K562 (cell line): ENCODE results near the gene CDH19. TPM values are rescaled to one million over a fixed set of nuclear protein-coding genes. Genes with fewer than 3 reads are reported as not detected.

Experiments
- ATAC-seq: fragments of 200-7000 bp; cut with Tn5 transposase; 3 replicates; pipeline ENCODE4 v1.9.1; 2020; ENCODE audit warnings: moderate library complexity
- BruUV-seq: library from RNA; stranded (reverse); fragments of 400-500 nt; replicated peaks from 2 replicates; lab custom pipeline; 2021; lab: Mats Ljungman, UMichigan
- CTCF ChIA-PET: fragments of 300-600 bp; formaldehyde crosslinking; extraction: SDS; loops from one replicate; lab custom pipeline; 2021; ENCODE audit warnings: low intra/inter-chr PET ratio; lab: Yijun Ruan, JAX
- POLR2A ChIA-PET: fragments of 300-600, 350-650 bp; sonication (Branson Sonifier 250); formaldehyde crosslinking; extraction: SDS; loops from one replicate; lab custom pipeline; 2021; ENCODE audit warnings: antibody characterized with exemption, inconsistent platforms; lab: Yijun Ruan, JAX
- DNase-seq, 4 experiments: peaks; one replicate each; pipeline versions ENCODE4 v3.0.0 to v3.0.0-alpha.2; 2011 to 2018; ENCODE audit warnings: low spot score in 3 of 4, mixed read lengths in 3 of 4; ENCODE audit errors: extremely low read depth in 1 of 4
- FAIRE-seq: peaks from 2 replicates; lab custom pipeline; 2011; peaks lifted over from hg19 to GRCh38; lab: Jason Lieb, UNC
- H2AFZ ChIP-seq: 2 replicates; pipeline ENCODE4 v1.6.0; 2011; ENCODE audit warnings: low read depth, low read length, control low read depth, inconsistent platforms
- H3K27ac ChIP-seq: fragments of 200-600 bp; 3 replicates; pipeline ENCODE4 v1.8.0; 2011; ENCODE audit warnings: low read depth, mild to moderate bottlenecking, control low read depth, inconsistent platforms, low read length, moderate library complexity, mixed read lengths; ENCODE audit errors: extremely low read depth
- H3K27me3 ChIP-seq, 2 experiments: fragments of 300-600 bp in 1 of 2; 2 replicates in 1 of 2; 3 replicates in 1 of 2; pipeline versions ENCODE4 v1.6.0 to v1.8.0; 2011; ENCODE audit warnings: inconsistent platforms in 2 of 2, low read length in 2 of 2, mild to moderate bottlenecking in 1 of 2, mixed read lengths in 1 of 2, moderate library complexity in 1 of 2; ENCODE audit not compliant: control insufficient read depth in 2 of 2, insufficient read depth in 2 of 2
- H3K36me3 ChIP-seq: fragments of 300-600 bp; 3 replicates; pipeline ENCODE4 v1.8.0; 2011; ENCODE audit warnings: mild to moderate bottlenecking, low read length, inconsistent platforms; ENCODE audit not compliant: control insufficient read depth, insufficient read depth
- H3K4me1 ChIP-seq, 2 experiments: fragments of 200-600 bp in 1 of 2; replicated peaks in 1 of 2; 2 replicates in 1 of 2; 3 replicates in 1 of 2; pipeline versions ENCODE4 v1.5.1 to v1.8.0; 2011; ENCODE audit warnings: inconsistent platforms in 2 of 2, low read length in 2 of 2, mild to moderate bottlenecking in 1 of 2, mixed read lengths in 1 of 2, moderate library complexity in 1 of 2; ENCODE audit not compliant: control insufficient read depth in 2 of 2, insufficient read depth in 2 of 2
- H3K4me2 ChIP-seq: 2 replicates; pipeline ENCODE4 v1.6.1; 2011; ENCODE audit warnings: low read length, control low read depth, inconsistent platforms, mixed read lengths; ENCODE audit not compliant: insufficient read depth
- H3K4me3 ChIP-seq: fragments of 200-600 bp; sonication (generic), shearing (Covaris generic); 2 replicates; pipeline ENCODE4 v1.5.1; 2016; ENCODE audit warnings: control low read depth, inconsistent platforms
- H3K79me2 ChIP-seq: fragments of 200-600 bp; 3 replicates; pipeline ENCODE4 v1.8.0; 2011; ENCODE audit warnings: low read length, inconsistent platforms; ENCODE audit not compliant: control insufficient read depth, insufficient read depth
- H3K9ac ChIP-seq, 2 experiments: 2 replicates each; pipeline versions ENCODE4 v1.6.0 to v1.6.1; 2011; ENCODE audit warnings: low read depth in 2 of 2, low read length in 2 of 2, control low read depth in 1 of 2, inconsistent platforms in 1 of 2, mild to moderate bottlenecking in 1 of 2, mixed read lengths in 1 of 2; ENCODE audit not compliant: insufficient read depth in 1 of 2
- H3K9me1 ChIP-seq: one replicate; pipeline ENCODE4 v1.6.0; 2011; ENCODE audit warnings: inconsistent platforms, mild to moderate bottlenecking, low read length, moderate library complexity; ENCODE audit not compliant: control insufficient read depth, insufficient read depth
- H3K9me3 ChIP-seq: replicated peaks from 2 replicates; pipeline ENCODE4 v1.5.1; 2011; ENCODE audit warnings: low read depth, low read length, inconsistent platforms; ENCODE audit not compliant: control insufficient read depth, insufficient read depth
- H4K20me1 ChIP-seq: replicated peaks from 2 replicates; pipeline ENCODE4 v1.6.1; 2011; ENCODE audit warnings: low read length, inconsistent platforms, mixed read lengths; ENCODE audit not compliant: control insufficient read depth, insufficient read depth
- NFYB ChIP-seq: IDR thresholded peaks from 2 replicates; pipeline ENCODE4 v1.6.1; 2011; ENCODE audit warnings: mild to moderate bottlenecking, moderate library complexity; ENCODE audit not compliant: insufficient read length; ENCODE audit errors: extremely low read depth
- NONO ChIP-seq, 2 experiments: fragments of 200-400 bp in 1 of 2; fragments of 450-650 bp in 1 of 2; formaldehyde crosslinking in 1 of 2; IDR thresholded peaks; 2 replicates each; pipeline ENCODE4 v1.6.1; 2017; ENCODE audit warnings: low read depth in 2 of 2, mild to moderate bottlenecking in 2 of 2, moderate library complexity in 2 of 2, low read length in 1 of 2
- SIRT6 ChIP-seq: IDR thresholded peaks from one replicate; pipeline ENCODE4 v1.6.1; 2012; ENCODE audit warnings: low read depth, mild to moderate bottlenecking, control low read depth, inconsistent platforms, low read length, moderate library complexity
- SRSF3 ChIP-seq: fragments of 200-400 bp; formaldehyde crosslinking; IDR thresholded peaks from 2 replicates; pipeline ENCODE4 v1.6.1; 2016; ENCODE audit warnings: mild to moderate bottlenecking, low read length, moderate library complexity; ENCODE audit not compliant: insufficient read depth
- ZNF24 ChIP-seq: fragments of 450-650 bp; IDR thresholded peaks from 2 replicates; pipeline ENCODE4 v1.6.1; 2016
- ZNF274 ChIP-seq: IDR thresholded peaks from 2 replicates; pipeline ENCODE4 v1.6.1; 2011; ENCODE audit warnings: low read depth, mild to moderate bottlenecking, low read length, moderate library complexity, borderline replicate concordance
- ZNF79 ChIP-seq: fragments of 250-450 bp; sonication (Bioruptor Pico); IDR thresholded peaks from 2 replicates; pipeline ENCODE4 v1.4.0; 2020; ENCODE audit warnings: low read depth, mild to moderate bottlenecking, moderate library complexity
- WGBS: fragments of 100-300 bp; shearing (Covaris generic); methylation state at CpG from one replicate; pipeline ENCODE4 v1.1.6; 2016; ENCODE audit warnings: low coverage, mixed read lengths; ENCODE audit not compliant: insufficient coverage; ENCODE audit errors: missing lambda C conversion rate; 5-methylcytosine and 5-hydroxymethylcytosine counted together
- in situ Hi-C: fragments of 300-500 bp; cut with MboI; formaldehyde crosslinking; loops from 4 replicates; pipeline ENCODE4 v1.15.0; 2018; ENCODE audit warnings: inconsistent platforms, mixed read lengths
- intact Hi-C: fragments of 100-400 bp; cut with micrococcal nuclease; formaldehyde crosslinking; loops from 2 replicates; pipeline ENCODE4 v1.14.2; 2022
- polyA plus RNA-seq, 8 experiments: library from polyadenylated mRNA; depleted of rRNA in 4 of 8; stranded (reverse) in 5 of 8; unstranded in 3 of 8; fragments of >200 nt; fragmentation: Nextera tagmentation in 2 of 8; fragmentation: Illumina TruSeq in 1 of 8; extraction: Ambion mirVana in 2 of 8; extraction: Trizol in 1 of 8; gene quantifications; 2 replicates each; pipeline versions ENCODE4 v1.2.1 to v1.2.3, GENCODE V29; 2011 to 2014; ENCODE audit warnings: inconsistent platforms in 1 of 8, missing spikeins in 1 of 8
- total RNA-seq, 7 experiments: library from RNA; depleted of rRNA in 6 of 7; stranded (reverse); fragments of >200 nt in 6 of 7; fragmentation: Illumina TruSeq in 2 of 7; extraction: Trizol in 2 of 7; gene quantifications; 2 replicates each; pipeline versions ENCODE4 v1.2.1 to v1.2.3, GENCODE V29; 2011 to 2021; ENCODE audit warnings: low replicate concordance in 1 of 7

The CDH19 gene
- total and polyA plus RNA-seq, 9 of the 15 experiments (the other 6 are each of a cell fraction or from before 2014, with no cell fraction given): not detected

GRCh38 chr18:66607632-66608031 is 3.7 kb upstream of the CDH19 start:
- H3K4me1 ChIP-seq: no peaks in the 10 kb centered on the region
- H3K79me2 ChIP-seq: no peaks in the 10 kb centered on the region
- intact Hi-C loops (no loop called here), in situ Hi-C loops (no loop called here)
- WGBS: 0% methylated on average over 6 of the region's 6 CpGs
- no peaks in the 10 kb centered on the region for H3K9me3 ChIP-seq
- POLR2A ChIA-PET: no interaction called here
- BruUV-seq: no TSS peak
- CTCF ChIA-PET: interaction anchor here (0.6 kb wide), 1 partner anchor 429 kb away, joined by 3 read pairs; no protein-coding TSS in a partner anchor
- DNase-seq (no peak), FAIRE-seq (no peak), ATAC-seq (no peak)
- no peak overlapping the region for H3K9ac ChIP-seq
- no peak overlapping the region for H3K4me2 ChIP-seq
- H4K20me1 ChIP-seq: no peaks in the 10 kb centered on the region
- H3K27ac ChIP-seq: no peak overlapping the region
- TF ChIP-seq SIRT6: no peak
- no peak for TF ChIP-seq ZNF24
- no peak for TF ChIP-seq ZNF79 (CRISPR knock-in tag)
- TF ChIP-seq SRSF3: no peak
- no peak for TF ChIP-seq NONO (IDR thresholded peaks at IDR 0.05; ENCODE audit: low read depth in 2 of 2, low read length in 1 of 2)
- H2AFZ ChIP-seq: no peak overlapping the region
- no peak overlapping the region for H3K4me3 ChIP-seq
- H3K9me1 ChIP-seq: no peaks in the 10 kb centered on the region
- no peaks in the 10 kb centered on the region for H3K36me3 ChIP-seq
- no peaks in the 10 kb centered on the region for H3K27me3 ChIP-seq

- ChIA-PET POLR2A (no interaction called here), CTCF (no interaction called here)
- FAIRE-seq: no peak
- H3K4me3 ChIP-seq: no peak overlapping the region
- no peak overlapping the region for H3K9ac ChIP-seq
- 0% methylated on average over 3 of the region's 3 CpGs for WGBS
- H3K79me2 ChIP-seq: no peaks in the 10 kb centered on the region
- no peak overlapping the region for H2AFZ ChIP-seq
- H3K27ac ChIP-seq: no peak overlapping the region
- no peaks in the 10 kb centered on the region for H3K4me1 ChIP-seq
- H3K36me3 ChIP-seq: no peaks in the 10 kb centered on the region
- H3K27me3 ChIP-seq: no peaks in the 10 kb centered on the region
- TF ChIP-seq NFYB (no peak), ZNF274 (no peak)
- DNase-seq: no peak
- intact Hi-C loops (no loop called here), in situ Hi-C loops (no loop called here)
- H3K4me2 ChIP-seq: no peak overlapping the region
- H3K9me1 ChIP-seq: no peaks in the 10 kb centered on the region
- ATAC-seq: no peak
- no peaks in the 10 kb centered on the region for H4K20me1 ChIP-seq
- no peaks in the 10 kb centered on the region for H3K9me3 ChIP-seq
- no TSS peak for BruUV-seq
Observed at GRCh38 chr18:66601649-66602048, 2.2 kb downstream of the CDH19 start.
